ENCODE results near the gene FLOT1. TPM values are rescaled to one million over a fixed set of nuclear protein-coding genes. Genes with fewer than 3 reads are reported as not detected.
"Not testable (repeated sequence)": the region's sequence is repeated elsewhere in the genome, so short reads cannot be mapped to it uniquely, and the experiment has no call there.

Gene FLOT1
- total RNA-seq, 1 donor from 2014 or later = 238 TPM

DNA sequence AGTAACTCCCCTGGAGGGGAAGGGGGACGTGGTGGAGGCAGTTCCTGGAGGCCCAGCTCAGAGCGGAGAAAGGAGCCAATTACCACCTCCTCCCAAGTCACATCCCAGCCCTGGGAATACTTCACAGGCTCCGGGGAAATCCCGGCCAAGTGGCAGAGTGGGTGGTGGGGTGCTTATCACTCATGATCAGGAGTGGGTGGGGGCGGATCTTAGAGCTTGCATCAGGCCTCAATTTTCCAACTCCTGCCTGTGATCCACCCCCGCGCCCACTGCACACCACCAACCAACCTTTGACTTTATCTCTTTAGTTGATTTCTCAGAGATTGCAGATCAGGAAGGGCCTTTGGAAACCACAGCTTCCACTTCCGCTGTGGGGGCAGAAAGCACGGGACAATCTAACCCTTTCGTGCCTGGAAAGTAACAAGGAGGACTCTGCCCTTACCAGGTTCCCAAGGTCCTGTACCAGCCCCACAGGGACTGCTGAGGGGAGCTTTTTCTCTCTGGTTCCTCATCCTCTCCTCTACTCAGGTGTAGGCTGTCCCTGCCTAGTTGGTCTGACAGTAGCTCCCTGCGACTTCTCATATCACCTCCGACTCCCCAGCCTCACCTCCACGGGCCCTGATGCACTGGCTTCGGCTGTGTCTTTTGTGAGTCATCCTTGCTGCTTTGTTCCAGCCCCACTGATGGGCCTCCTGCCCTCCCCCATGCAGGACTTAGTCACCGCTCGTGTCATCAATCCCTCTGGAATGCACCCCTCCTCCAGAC lies 26.8 kb upstream of the FLOT1 start:
- DNase-seq (peak; percentile 40), ATAC-seq (peak; percentile 70)
- intact Hi-C loops (cut with micrococcal nuclease) = no loop called here

DNA sequence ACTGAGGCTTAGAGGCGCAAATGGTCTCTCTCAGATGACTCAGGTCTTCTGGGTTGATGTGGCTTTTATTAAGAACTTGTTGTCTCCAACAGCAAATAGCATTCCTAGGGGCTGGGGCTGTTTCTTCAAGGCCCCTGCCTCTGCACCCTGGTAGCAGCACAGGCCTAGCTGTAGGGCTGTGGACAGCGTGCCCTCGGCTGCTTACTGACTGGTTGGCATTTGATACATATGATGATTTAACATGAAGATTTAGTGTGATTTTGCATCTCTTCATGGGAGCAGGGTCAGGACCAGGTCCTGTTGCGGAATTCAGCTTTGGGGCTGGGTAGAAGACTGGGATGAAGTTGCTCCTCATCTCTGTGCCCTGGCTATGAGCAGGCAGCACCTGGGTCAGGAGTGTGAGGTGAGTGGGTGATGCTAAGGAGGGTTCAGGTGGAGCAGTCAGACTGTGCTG lies 26.2 kb upstream of the FLOT1 start:
- ATAC-seq (no peak), DNase-seq (no peak)
- intact Hi-C loops (cut with micrococcal nuclease) = no loop called here

- no peak for ATAC-seq
- no peak for DNase-seq
- intact Hi-C loops (cut with micrococcal nuclease) = no loop called here
Observed at GRCh38 chr6:30767944-30768301, 25.4 kb upstream of the FLOT1 start.

DNA sequence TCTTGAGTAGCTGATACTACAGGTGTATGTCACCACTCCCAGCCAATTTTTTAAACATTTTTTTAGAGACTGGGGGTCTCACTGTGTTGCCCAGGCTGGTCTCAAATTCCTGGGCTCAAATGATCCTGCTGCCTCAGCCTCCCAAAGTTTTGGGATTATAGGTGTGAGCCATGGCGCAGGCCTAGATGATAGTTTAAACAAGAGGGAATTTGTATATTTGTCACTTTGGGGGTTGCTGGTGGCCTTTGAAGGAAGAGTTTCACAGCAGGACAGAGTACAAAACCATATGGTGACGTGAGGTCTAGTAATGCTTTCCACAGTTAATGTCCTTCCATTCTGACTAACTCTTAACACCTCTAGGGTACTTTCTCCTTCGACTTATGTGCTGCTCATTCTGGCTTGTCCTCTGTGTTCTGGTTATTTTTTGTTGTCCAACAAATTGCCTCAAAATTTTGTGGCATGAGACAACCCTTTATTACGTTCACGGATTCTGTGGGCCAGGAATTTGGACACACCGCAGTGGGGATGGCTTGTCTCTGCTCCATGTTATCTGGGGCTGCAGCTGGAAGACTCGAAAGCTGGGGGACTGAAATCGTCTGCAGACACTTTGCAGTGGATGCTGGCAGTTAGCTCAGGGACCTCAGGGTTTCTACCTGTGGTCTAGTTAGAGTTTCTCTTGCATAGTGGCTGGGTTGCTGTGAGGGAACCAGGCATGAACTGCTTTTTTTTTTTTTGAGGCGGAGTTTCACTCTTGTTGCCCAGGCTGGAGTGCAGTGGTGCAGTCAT lies 24.9 kb upstream of the FLOT1 start:
- intact Hi-C loops (cut with micrococcal nuclease) = no loop called here
- no peak for DNase-seq
- ATAC-seq = no peak

- intact Hi-C loops (cut with micrococcal nuclease) = no loop called here
- DNase-seq (peak; percentile 45), ATAC-seq (peak; percentile 47)
Observed at GRCh38 chr6:30766461-30767157, 24.1 kb upstream of the FLOT1 start.

GRCh38 chr6:30765495-30765894 lies 23.0 kb upstream of the FLOT1 start:
- DNase-seq; ATAC-seq; intact Hi-C loops (cut with micrococcal nuclease): not testable (repeated sequence)

DNA sequence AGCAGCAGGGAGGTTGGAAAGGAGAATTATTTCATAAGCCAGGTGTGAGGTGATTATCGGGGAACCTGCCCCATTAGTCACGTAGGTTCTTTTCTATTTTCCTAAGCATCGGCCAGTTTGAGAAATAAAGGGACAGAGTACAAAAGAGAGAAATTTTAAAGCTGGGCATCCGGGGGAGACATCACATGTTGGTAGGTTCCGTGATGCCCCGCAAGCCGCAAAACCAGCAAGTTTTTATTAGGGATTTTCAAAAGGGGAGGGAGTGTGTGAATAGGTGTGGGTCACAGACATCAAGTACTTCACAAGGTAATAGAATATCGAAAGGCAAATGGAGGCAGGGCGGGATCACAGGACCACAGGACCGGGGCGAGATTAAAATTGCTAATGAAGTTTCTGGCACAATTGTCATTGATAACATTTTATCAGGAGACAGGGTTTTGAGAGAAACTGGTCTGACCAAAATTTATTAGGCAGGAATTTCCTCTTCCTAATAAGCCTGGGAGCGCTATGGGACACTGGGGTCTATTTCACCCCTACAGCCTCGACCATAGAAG lies 22.1 kb upstream of the FLOT1 start:
- intact Hi-C loops (cut with micrococcal nuclease) = not testable (repeated sequence)

DNA sequence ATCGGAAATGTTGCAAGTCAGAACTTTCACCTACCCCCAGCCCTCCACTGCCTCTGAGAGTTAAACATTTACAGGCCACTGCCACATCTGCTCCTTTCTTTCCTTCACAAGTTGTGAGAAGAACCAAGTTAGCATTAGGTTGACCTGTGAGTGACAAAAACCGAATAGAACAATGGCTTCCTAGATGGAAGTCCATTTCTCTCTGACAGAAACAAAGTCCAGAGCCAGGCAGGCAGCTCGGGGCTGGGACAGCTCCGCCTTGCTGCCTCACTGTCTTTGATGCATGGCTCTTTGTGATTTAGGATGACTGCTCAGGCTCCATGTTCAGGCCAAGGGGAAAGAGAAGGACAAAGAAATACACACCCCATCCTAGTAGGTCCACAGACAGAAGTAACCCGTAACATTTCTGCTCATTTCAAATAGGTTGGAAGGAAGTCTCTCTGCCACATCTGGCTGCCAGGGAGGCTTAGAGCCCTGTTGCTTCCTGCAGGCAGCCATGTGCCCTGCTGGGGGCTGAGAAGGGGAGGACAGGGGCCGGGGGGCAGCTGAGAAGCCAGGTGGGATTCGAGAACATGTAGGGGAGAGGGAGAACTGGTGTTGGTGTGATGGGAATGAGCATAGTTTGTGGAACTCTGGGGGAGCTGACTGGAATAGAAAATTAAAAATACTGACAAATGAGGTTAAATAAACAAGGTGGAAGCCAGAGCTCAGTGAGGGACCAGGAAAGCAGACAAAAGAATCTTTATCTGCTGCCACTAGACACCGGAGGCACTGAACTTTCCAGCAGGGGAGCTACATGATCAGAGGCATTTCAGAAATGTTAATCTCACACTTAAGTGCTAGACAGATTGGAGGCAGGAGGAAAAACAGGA lies 21.4 kb upstream of the FLOT1 start:
- DNase-seq = no peak
- peak; percentile 71 for ATAC-seq
- intact Hi-C loops (cut with micrococcal nuclease) = no loop called here

More for the DNA sequence above, 22.1 kb upstream of the FLOT1 start:
- not testable (repeated sequence) for ATAC-seq, DNase-seq

GRCh38 chr6:30763155-30763617 lies 20.7 kb upstream of the FLOT1 start:
- no peak for ATAC-seq
- no peak for DNase-seq
- intact Hi-C loops (cut with micrococcal nuclease) = no loop called here

- intact Hi-C loops (cut with micrococcal nuclease) = no loop called here
- DNase-seq (no peak), ATAC-seq (no peak)
Observed at GRCh38 chr6:30761791-30762429, 19.4 kb upstream of the FLOT1 start.

- DNase-seq (no peak), ATAC-seq (no peak)
- intact Hi-C loops (cut with micrococcal nuclease) = no loop called here
Observed at GRCh38 chr6:30760549-30760948, 18.1 kb upstream of the FLOT1 start.

DNA sequence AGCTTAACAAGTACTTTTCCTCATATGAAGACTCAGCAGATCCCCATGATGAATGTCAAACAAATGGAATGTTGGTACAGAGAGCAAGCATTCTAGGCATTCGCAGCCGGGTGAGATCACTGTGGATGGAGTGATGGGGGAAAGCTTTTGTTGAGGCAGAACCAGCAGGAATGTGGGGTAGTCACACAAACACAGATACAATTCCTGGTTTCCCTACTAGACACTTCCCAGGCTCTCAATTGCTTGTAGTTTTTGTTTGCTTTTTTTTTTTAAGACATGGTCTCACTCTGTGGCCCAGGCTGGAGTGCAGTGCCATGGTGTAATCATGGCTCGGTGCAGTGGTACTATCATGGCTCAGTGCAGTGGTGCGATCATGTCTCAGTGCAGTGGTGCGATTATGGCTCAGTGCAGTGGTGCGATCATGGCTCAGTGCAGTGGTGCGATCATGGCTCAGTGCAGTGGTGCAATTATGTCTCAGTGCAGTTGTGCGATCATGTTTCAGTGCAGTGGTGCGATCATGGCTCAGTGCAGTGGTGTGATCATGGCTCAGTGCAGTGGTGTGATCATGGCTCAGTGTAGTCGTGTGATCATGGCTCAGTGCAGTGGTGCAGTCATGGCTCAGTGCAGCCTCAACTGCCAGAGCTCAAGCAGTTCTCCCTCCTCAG lies 17.2 kb upstream of the FLOT1 start:
- intact Hi-C loops (cut with micrococcal nuclease) = no loop called here
- no peak for DNase-seq
- no peak for ATAC-seq

GRCh38 chr6:30757261-30757904 lies 14.9 kb upstream of the FLOT1 start:
- DNase-seq (peak; percentile 71), ATAC-seq (peak; percentile 71)
- intact Hi-C loops (cut with micrococcal nuclease) = no loop called here

GRCh38 chr6:30756405-30757003 lies 14.0 kb upstream of the FLOT1 start:
- DNase-seq; ATAC-seq; intact Hi-C loops (cut with micrococcal nuclease): not testable (repeated sequence)

- no peak for ATAC-seq
- intact Hi-C loops (cut with micrococcal nuclease) = no loop called here
- DNase-seq = no peak
Observed at GRCh38 chr6:30754631-30755030, 12.1 kb upstream of the FLOT1 start.

DNA sequence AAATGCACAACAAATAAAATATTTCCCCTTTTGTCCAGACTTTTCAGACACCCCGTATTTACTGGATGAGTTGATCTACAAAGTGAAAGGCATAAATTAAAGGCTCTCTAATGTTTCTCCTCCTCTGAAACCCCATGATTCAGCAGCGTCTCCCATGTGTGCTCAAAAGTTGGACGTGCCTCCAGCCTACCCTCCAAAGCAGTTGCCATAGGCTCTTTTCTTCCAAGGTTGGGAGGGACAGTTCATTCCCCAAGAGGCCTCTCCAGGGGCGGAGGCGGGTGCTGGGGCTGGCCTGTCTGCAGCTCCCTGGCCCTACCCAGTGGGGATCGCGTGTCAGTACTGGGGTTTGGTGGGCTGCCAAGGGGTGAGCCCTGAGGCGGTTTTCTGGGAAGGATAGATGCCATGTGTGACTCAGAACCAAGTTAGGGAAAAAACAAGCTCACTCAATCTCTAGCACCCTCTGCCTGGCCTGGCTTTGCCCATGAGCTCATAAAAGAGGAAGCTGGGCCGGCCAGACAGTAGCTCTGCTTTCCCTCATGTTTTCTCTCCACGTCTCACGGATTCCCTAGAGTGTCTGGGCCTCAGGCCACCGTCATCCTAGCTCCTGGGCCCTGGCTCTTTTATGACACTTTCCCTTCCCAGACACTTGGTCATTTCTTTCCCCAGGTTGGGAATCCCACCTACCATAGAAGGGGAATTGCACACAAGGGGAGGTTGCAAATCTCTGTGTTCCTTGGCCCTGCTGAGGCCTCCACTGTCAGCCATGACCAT lies 9.9 kb upstream of the FLOT1 start:
- DNase-seq (peak; percentile 93), ATAC-seq (peak; percentile 95)
- intact Hi-C loops (cut with micrococcal nuclease) = no loop called here

Data from left ventricle myocardium superior (tissue), 1 donor.